Natural killer cell (primary cell): Measurements from ENCODE around the gene SPPL3. TPM values are rescaled to one million over a fixed set of nuclear protein-coding genes. Genes with fewer than 3 reads are reported as not detected.

Experiments used
- ATAC-seq, 3 donors: fragments of 150-1000 bp in 2 of 3; fragments of 200-7000 bp in 1 of 3; cut with Tn5 transposase; 1 replicate in 1 of 3; 2 replicates in 2 of 3; pipeline ENCODE4 v1.10.0; 2021; ENCODE audit warnings: mild to moderate bottlenecking in 2 of 3, moderate library complexity in 2 of 3
- DNase-seq, 2 donors: peaks; one replicate each; pipeline versions ENCODE4 v3.0.0 to v3.0.0-alpha.2; 2013 to 2021; ENCODE audit warnings: mixed read lengths in 1 of 2
- H3K27ac ChIP-seq: one replicate; pipeline ENCODE4 v1.5.1; 2013; ENCODE audit warnings: mild to moderate bottlenecking, low read length
- H3K27me3 ChIP-seq: one replicate; pipeline ENCODE4 v1.6.1; 2013; ENCODE audit warnings: low read length; ENCODE audit not compliant: control insufficient read depth, insufficient read depth
- H3K36me3 ChIP-seq: one replicate; pipeline ENCODE4 v1.6.1; 2013; ENCODE audit warnings: low read length; ENCODE audit not compliant: control insufficient read depth, insufficient read depth
- H3K4me1 ChIP-seq: one replicate; pipeline ENCODE4 v1.6.1; 2013; ENCODE audit warnings: low read length; ENCODE audit not compliant: control insufficient read depth, insufficient read depth
- H3K4me3 ChIP-seq: one replicate; pipeline ENCODE4 v1.5.1; 2013; ENCODE audit warnings: low read length
- H3K9me3 ChIP-seq: one replicate; pipeline ENCODE4 v1.6.1; 2013; ENCODE audit warnings: low read length; ENCODE audit not compliant: control insufficient read depth, insufficient read depth
- H3K27ac Mint-ChIP-seq, 2 donors: one replicate each; pipeline ENCODE4 v1.8.0; 2022; ENCODE audit warnings: mild to moderate bottlenecking in 2 of 2, mixed read lengths in 2 of 2, moderate library complexity in 1 of 2
- H3K27me3 Mint-ChIP-seq, 2 donors: one replicate each; pipeline ENCODE4 v1.8.0; 2022; ENCODE audit warnings: low read depth in 2 of 2, mixed read lengths in 2 of 2
- H3K36me3 Mint-ChIP-seq: one replicate; pipeline ENCODE4 v1.8.0; 2022; ENCODE audit warnings: mixed read lengths
- H3K4me1 Mint-ChIP-seq, 2 donors: one replicate each; pipeline ENCODE4 v1.8.0; 2022; ENCODE audit warnings: mixed read lengths in 2 of 2
- H3K4me3 Mint-ChIP-seq: one replicate; pipeline ENCODE4 v1.8.0; 2022; ENCODE audit warnings: mild to moderate bottlenecking, moderate library complexity, mixed read lengths
- H3K9me3 Mint-ChIP-seq, 2 donors: one replicate each; pipeline ENCODE4 v1.8.0; 2022; ENCODE audit warnings: mixed read lengths in 2 of 2
- whole genome bisulfite sequencing: methylation state at CpG from one replicate; pipeline ENCODE4 v1.1.7; 2013; ENCODE audit warnings: missing lambda C conversion rate; ENCODE audit not compliant: insufficient coverage; 5-methylcytosine and 5-hydroxymethylcytosine counted together
- intact Hi-C: fragments of 100-400 bp; cut with micrococcal nuclease; formaldehyde crosslinking; loops from one replicate; pipeline ENCODE4 v1.14.2; 2022
- total RNA-seq, 4 donors: library from RNA; stranded (reverse); fragments of 120-200 nt in 1 of 4; gene quantifications; one replicate each; pipeline versions ENCODE4 v1.2.3 to v1.2.4, GENCODE V29; 2013 to 2022
- TF ChIP-seq, protein P1 (sequence below): fragments of 200-600 bp; IDR thresholded peaks from one replicate; pipeline ENCODE4 v1.8.0; 2022; ENCODE audit warnings: antibody characterized with exemption

SPPL3 gene
- total RNA-seq, 3 donors from 2014 or later (not counting 1 experiment from before 2014, with no cell fraction given), result 31.5 to 40.2 (median 39.9) TPM

DNA sequence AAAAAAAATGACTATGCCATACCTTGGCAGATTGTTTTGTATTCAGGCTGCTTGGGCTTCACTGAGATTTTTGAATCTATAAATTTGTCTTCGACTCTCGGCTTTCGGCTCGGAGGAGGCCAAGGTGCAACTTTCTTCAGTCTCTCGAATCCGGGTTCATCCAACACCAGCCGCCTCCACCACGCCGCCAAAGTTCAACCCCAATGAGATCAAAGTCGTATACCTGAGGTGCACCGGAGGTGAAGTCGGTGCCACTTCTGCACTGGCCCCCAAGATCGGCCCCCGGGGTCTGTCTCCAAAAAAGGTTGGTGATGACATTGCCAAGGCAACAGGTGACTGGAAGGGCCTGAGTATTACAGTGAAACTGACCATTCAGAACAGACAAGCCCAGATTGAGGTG, 12.4 kb upstream of the SPPL3 start:
- TF ChIP-seq, protein P1, sequence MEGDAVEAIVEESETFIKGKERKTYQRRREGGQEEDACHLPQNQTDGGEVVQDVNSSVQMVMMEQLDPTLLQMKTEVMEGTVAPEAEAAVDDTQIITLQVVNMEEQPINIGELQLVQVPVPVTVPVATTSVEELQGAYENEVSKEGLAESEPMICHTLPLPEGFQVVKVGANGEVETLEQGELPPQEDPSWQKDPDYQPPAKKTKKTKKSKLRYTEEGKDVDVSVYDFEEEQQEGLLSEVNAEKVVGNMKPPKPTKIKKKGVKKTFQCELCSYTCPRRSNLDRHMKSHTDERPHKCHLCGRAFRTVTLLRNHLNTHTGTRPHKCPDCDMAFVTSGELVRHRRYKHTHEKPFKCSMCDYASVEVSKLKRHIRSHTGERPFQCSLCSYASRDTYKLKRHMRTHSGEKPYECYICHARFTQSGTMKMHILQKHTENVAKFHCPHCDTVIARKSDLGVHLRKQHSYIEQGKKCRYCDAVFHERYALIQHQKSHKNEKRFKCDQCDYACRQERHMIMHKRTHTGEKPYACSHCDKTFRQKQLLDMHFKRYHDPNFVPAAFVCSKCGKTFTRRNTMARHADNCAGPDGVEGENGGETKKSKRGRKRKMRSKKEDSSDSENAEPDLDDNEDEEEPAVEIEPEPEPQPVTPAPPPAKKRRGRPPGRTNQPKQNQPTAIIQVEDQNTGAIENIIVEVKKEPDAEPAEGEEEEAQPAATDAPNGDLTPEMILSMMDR, result no peak
- H3K27ac Mint-ChIP-seq, result no peak overlapping the region
- Histone ChIP-seq H3K27me3 (no peaks in the 10 kb centered on the region), H3K36me3 (no peaks in the 10 kb centered on the region), H3K4me1 (no peaks in the 10 kb centered on the region), H3K9me3 (peaks cover 18% of the 10 kb centered on the region), H3K27ac (no peak overlapping the region), H3K4me3 (no peak overlapping the region)
- H3K4me3 Mint-ChIP-seq, result no peak overlapping the region
- DNase-seq, result no peak
- H3K27me3 Mint-ChIP-seq, result no peaks in the 10 kb centered on the region
- H3K36me3 Mint-ChIP-seq, result peaks cover 7% of the 10 kb centered on the region
- no peak for ATAC-seq
- H3K4me1 Mint-ChIP-seq, result no peaks in the 10 kb centered on the region
- H3K9me3 Mint-ChIP-seq, result peaks cover 2 to 8% of the 10 kb centered on the region in 2 donors
- 97% methylated on average over 14 of the region's 14 CpGs for WGBS
- intact Hi-C loops, result no loop called here

DNA sequence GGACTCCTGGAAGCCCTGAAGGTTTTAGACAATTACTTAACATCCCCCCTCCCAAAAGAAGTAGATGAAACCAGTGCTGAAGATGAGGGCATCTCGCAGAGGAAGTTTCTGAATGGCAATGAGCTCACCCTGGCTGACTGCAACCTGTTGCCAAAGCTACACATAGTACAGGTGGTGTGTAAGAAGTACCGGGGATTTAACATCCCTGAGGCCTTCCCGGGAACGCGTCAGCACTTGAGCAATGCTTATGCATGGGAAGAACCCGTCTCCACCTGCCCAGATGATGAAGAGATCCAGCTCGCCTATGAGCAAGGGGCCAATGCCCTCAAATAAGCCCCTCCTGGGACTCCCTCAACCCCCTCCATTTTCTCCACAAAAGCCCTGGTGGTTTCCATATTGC, 10.6 kb upstream of the SPPL3 start:
- TF ChIP-seq, protein P1, result no peak
- DNase-seq (no peak), ATAC-seq (no peak)
- Mint-ChIP-seq H3K36me3 (peaks cover 7% of the 10 kb centered on the region), H3K9me3 (peaks cover 2 to 8% of the 10 kb centered on the region in 2 donors), H3K27ac (no peak overlapping the region), H3K4me3 (no peak overlapping the region), H3K4me1 (no peaks in the 10 kb centered on the region), H3K27me3 (no peaks in the 10 kb centered on the region)
- H3K27ac ChIP-seq, result no peak overlapping the region
- peaks cover 18% of the 10 kb centered on the region for H3K9me3 ChIP-seq
- H3K36me3 ChIP-seq, result no peaks in the 10 kb centered on the region
- H3K27me3 ChIP-seq, result no peaks in the 10 kb centered on the region
- H3K4me1 ChIP-seq, result no peaks in the 10 kb centered on the region
- intact Hi-C loops, result no loop called here
- 90% methylated on average over 7 of the region's 7 CpGs for WGBS
- H3K4me3 ChIP-seq, result no peak overlapping the region

DNA sequence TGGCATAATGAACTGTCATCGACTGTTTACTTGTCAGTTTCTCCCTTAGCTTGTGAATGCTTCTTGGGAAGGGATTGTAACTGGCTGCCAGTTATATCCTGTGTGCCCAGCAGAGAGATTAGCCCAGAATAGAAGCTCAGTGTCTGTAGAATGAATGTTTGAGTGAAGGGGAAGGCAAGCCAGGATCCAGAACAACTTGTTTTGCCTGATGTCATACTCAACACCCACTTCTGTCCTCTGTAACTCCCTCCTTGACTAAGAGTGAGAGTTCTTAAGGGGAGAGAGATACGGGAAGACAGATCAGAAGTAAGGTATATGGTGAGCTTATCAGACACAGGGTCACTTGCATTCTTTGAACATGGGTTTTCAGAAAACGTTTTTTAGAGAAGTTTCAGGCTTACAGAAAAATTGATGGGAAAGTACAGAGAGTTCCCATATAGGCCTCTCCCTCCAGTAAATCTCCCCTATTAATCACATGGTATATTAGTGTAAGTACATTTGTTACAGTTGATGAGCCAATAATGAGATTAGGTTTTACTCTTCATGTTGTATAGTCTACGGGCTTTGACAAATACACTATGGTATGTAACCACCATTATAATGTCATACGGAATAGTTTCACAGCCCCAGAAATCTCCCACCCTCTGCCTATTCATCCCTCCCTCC, 5.6 kb upstream of the SPPL3 start:
- ATAC-seq, result no peak
- no peak overlapping the region for H3K27ac ChIP-seq
- no peaks in the 10 kb centered on the region for H3K27me3 ChIP-seq
- no peaks in the 10 kb centered on the region for H3K36me3 ChIP-seq
- Mint-ChIP-seq H3K4me1 (peaks cover 3 to 4% of the 10 kb centered on the region in 2 donors), H3K27me3 (no peaks in the 10 kb centered on the region), H3K9me3 (no peaks in the 10 kb centered on the region), H3K4me3 (no peak overlapping the region), H3K27ac (no peak overlapping the region), H3K36me3 (no peaks in the 10 kb centered on the region)
- intact Hi-C loops, result no loop called here
- no peak overlapping the region for H3K4me3 ChIP-seq
- 74% methylated on average over 4 of the region's 5 CpGs for WGBS
- no peak for DNase-seq
- peaks cover under 1% of the 10 kb centered on the region for H3K4me1 ChIP-seq
- H3K9me3 ChIP-seq, result no peaks in the 10 kb centered on the region
- TF ChIP-seq, protein P1, result no peak

DNA sequence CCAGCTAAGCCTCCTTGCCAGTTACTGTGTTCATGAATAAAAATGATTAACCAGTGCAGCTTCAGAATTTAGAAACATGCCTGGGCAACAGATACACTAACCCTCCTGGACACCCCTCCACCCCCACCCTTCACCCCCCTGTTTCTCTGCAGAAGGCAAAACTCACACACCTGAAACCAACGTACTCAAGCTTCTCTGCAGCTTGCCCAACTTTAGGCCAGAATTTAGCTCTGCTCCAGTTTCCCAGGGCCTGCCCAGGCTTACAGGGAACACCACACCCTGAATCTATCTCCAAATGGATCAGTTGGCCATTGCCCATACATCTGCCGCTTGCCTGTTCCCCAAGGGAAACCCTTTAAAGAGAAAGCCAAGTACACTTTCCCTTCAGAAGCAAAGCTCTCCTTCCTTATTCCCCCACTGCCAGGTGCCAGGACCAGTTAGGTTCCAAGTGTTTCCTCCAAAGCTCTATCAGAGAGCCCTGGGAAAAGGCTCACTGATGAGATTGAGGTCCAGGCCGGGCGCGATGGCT, 1.8 kb upstream of the SPPL3 start:
- Mint-ChIP-seq H3K27ac (no peak overlapping the region), H3K36me3 (no peaks in the 10 kb centered on the region), H3K9me3 (no peaks in the 10 kb centered on the region), H3K27me3 (no peaks in the 10 kb centered on the region), H3K4me3 (peak overlapping the region; percentile 69), H3K4me1 (peaks cover 28 to 31% of the 10 kb centered on the region in 2 donors)
- no peak for ATAC-seq
- WGBS, result 98% methylated on average over 5 of the region's 5 CpGs
- Histone ChIP-seq H3K4me3 (no peak overlapping the region), H3K36me3 (no peaks in the 10 kb centered on the region), H3K9me3 (no peaks in the 10 kb centered on the region), H3K4me1 (peaks cover 19% of the 10 kb centered on the region), H3K27ac (no peak overlapping the region), H3K27me3 (no peaks in the 10 kb centered on the region)
- intact Hi-C loops, result no loop called here
- no peak for DNase-seq
- TF ChIP-seq, protein P1, result no peak
